ENCODE data around the gene SLC15A1. TPM values are rescaled to one million over a fixed set of nuclear protein-coding genes. Genes with fewer than 3 reads are reported as not detected.

SLC15A1 gene
- total RNA-seq, 1 experiment from 2014 or later = not detected

DNA sequence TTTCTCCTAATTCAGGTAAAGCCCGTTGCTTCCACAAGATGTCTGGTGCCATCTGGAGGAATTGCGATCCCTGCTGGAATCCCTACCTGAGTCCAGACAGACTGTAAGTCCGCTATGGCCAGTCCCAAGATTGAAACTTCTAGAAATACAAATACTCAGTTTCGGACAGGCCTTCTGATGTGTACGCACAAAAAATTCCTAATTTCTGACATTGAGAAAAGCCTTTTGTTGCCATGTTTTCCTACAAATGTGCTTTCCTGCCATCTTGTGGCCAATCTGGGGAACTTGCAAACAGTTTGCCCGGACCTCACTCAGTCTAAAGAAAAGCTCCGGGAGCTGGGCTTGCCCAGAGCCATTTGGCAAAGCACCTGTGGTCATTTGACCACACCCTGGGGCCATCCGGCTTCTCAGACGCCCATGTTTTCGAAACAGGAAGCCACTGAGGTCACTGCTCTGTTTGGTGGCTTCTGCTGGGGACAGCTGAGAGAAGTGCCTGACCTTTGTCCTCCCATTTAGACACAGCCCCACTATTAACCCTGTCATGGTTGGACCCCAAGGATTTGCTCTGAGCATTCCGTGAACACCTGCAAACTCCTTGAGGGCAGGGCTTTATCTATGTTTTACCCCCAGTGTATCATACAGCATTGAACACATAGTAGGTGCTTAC lies 79.4 kb downstream of the SLC15A1 start:
- Histone ChIP-seq H3K9me2 (replicated peaks; ENCODE audit: insufficient read depth, low read length) (no peaks in the 10 kb centered on the region), H3K4me2 (ENCODE audit: low read depth, low read length, poor library complexity, severe bottlenecking) (no peak overlapping the region), H3K4me1 (ENCODE audit: low read length) (no peaks in the 10 kb centered on the region), H3K36me3 (ENCODE audit: insufficient read depth, low read length) (no peaks in the 10 kb centered on the region), H3K79me2 (ENCODE audit: low read length) (no peaks in the 10 kb centered on the region), H2AFZ (ENCODE audit: low read length) (no peak overlapping the region), H3K9me3 (ENCODE audit: low read length) (no peaks in the 10 kb centered on the region), H3K27me3 (ENCODE audit: low read length) (no peaks in the 10 kb centered on the region), H3K27ac (ENCODE audit: low read length) (no peak overlapping the region), H4K20me1 (ENCODE audit: insufficient read depth, low read depth, low read length) (no peaks in the 10 kb centered on the region), H3K9ac (ENCODE audit: low read length) (no peak overlapping the region), H3K4me3 (ENCODE audit: low read length) (no peak overlapping the region)
- peak; percentile 81 for DNase-seq

DNA sequence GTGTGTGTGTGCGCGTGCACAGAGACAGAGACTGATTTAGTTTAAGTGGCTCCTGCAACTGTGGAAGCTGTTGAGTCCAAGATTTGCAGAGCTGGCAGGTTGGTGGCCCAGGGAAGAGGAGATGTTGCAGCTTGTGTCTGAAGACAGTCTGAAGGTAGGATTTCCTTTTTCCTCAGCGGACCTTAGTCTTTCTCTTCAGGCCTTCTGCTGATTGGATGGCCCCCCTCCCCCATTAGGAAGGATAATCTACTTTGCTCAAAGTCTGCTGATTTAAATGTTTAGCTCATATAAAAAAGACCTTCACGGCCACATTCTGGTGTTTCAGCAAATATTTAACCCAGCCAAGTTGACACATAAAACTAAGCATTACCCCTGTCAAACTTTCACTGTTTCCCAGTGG lies 84.3 kb downstream of the SLC15A1 start:
- Histone ChIP-seq H3K4me3 (ENCODE audit: low read length) (no peak overlapping the region), H2AFZ (ENCODE audit: low read length) (no peak overlapping the region), H3K27ac (ENCODE audit: low read length) (no peak overlapping the region), H4K20me1 (ENCODE audit: insufficient read depth, low read depth, low read length) (no peaks in the 10 kb centered on the region), H3K9ac (ENCODE audit: low read length) (no peak overlapping the region), H3K27me3 (ENCODE audit: low read length) (no peaks in the 10 kb centered on the region), H3K79me2 (ENCODE audit: low read length) (no peaks in the 10 kb centered on the region), H3K4me1 (ENCODE audit: low read length) (no peaks in the 10 kb centered on the region), H3K9me2 (replicated peaks; ENCODE audit: insufficient read depth, low read length) (no peaks in the 10 kb centered on the region), H3K36me3 (ENCODE audit: insufficient read depth, low read length) (no peaks in the 10 kb centered on the region), H3K4me2 (ENCODE audit: low read depth, low read length, poor library complexity, severe bottlenecking) (no peak overlapping the region), H3K9me3 (ENCODE audit: low read length) (no peaks in the 10 kb centered on the region)
- no peak for DNase-seq

DNA sequence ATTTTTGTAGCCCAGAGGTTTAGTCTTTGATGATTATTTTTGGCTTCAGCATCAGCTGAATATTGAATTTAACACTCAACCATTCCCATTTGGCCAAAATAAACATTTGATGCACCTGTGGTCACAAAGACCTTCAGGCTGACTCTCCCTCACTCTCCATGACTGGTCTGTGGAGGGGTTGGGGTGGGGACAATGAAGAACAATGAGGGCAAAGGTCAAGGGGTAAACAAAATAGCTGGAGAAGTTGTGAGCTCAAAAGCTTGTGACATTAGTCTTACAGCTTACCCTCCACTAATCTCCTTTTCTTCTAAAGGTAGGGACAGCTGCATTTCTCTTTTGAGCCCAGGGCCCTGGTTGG lies 86.9 kb downstream of the SLC15A1 start:
- Histone ChIP-seq H3K9ac (ENCODE audit: low read length) (no peak overlapping the region), H3K27me3 (ENCODE audit: low read length) (no peaks in the 10 kb centered on the region), H2AFZ (ENCODE audit: low read length) (no peak overlapping the region), H3K79me2 (ENCODE audit: low read length) (no peaks in the 10 kb centered on the region), H3K4me1 (ENCODE audit: low read length) (no peaks in the 10 kb centered on the region), H3K27ac (ENCODE audit: low read length) (no peak overlapping the region), H3K36me3 (ENCODE audit: insufficient read depth, low read length) (no peaks in the 10 kb centered on the region), H3K9me2 (replicated peaks; ENCODE audit: insufficient read depth, low read length) (no peaks in the 10 kb centered on the region), H3K4me2 (ENCODE audit: low read depth, low read length, poor library complexity, severe bottlenecking) (no peak overlapping the region), H3K9me3 (ENCODE audit: low read length) (no peaks in the 10 kb centered on the region), H4K20me1 (ENCODE audit: insufficient read depth, low read depth, low read length) (no peaks in the 10 kb centered on the region), H3K4me3 (ENCODE audit: low read length) (no peak overlapping the region)
- DNase-seq = no peak

DNA sequence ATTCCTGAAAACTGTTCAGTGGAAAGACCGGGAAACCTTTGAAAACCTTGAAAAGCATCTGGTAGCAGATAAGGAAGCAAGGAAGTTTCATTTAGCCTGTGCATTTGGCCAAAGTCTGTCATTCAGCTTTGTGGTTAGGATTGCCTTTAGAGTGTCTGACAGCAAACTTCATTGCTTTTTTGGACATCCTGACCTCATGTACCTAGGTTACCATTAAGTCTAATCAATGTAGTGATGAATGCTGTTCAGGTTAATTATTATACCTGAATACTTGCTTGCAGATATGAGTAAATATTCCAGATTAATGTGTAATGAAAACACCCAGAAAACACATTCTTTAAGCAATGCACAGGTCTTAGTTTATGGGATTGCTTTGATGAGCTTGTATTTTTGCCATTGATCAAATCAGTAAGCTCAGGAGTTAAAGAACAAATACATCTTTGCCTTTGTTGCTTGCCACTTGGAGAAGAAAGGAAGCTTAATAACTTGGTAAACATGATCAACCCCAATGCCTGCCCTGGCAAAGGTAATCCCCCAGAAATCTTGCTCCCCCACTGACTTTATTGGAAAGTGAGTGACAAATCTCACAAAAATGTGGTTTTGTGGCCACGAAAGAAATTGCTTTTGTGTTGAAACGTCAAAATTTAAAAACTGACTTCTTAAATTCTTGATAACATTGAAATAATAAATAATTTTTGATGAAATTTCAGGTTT lies 87.4 kb downstream of the SLC15A1 start:
- Histone ChIP-seq H2AFZ (ENCODE audit: low read length) (no peak overlapping the region), H3K9ac (ENCODE audit: low read length) (no peak overlapping the region)

DNA sequence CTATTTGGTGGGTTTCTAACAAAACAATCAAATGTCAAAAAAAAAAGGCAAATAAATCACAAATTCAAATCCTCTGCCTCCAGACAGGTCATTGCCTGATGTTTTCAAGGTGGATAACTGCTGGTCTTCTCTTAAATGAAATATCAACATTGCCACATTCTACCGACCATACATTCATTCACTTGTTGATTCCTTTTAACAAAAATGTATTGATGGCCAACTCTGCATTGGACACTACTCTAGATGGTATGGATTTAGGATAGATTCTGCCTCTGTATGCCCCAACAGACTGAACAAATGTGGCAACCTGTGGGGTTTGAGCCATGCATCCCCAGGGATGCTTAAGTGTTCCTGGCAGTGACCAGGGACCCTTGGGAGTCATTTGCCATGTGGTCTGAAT lies 88.0 kb downstream of the SLC15A1 start:
- no peak for DNase-seq
- H4K20me1 ChIP-seq (ENCODE audit: insufficient read depth, low read depth, low read length) = no peaks in the 10 kb centered on the region
- H3K4me1 ChIP-seq (ENCODE audit: low read length) = no peaks in the 10 kb centered on the region
- H3K27ac ChIP-seq (ENCODE audit: low read length) = no peak overlapping the region
- H2AFZ ChIP-seq (ENCODE audit: low read length) = no peak overlapping the region
- H3K4me2 ChIP-seq (ENCODE audit: low read depth, low read length, poor library complexity, severe bottlenecking) = no peak overlapping the region
- H3K9me2 ChIP-seq (replicated peaks; ENCODE audit: insufficient read depth, low read length) = no peaks in the 10 kb centered on the region
- no peak overlapping the region for H3K9ac ChIP-seq (ENCODE audit: low read length)
- no peaks in the 10 kb centered on the region for H3K36me3 ChIP-seq (ENCODE audit: insufficient read depth, low read length)
- H3K27me3 ChIP-seq (ENCODE audit: low read length) = no peaks in the 10 kb centered on the region
- no peaks in the 10 kb centered on the region for H3K79me2 ChIP-seq (ENCODE audit: low read length)
- H3K4me3 ChIP-seq (ENCODE audit: low read length) = no peak overlapping the region
- no peaks in the 10 kb centered on the region for H3K9me3 ChIP-seq (ENCODE audit: low read length)

More for the DNA sequence above, 87.4 kb downstream of the SLC15A1 start:
- no peaks in the 10 kb centered on the region for H3K4me1 ChIP-seq (ENCODE audit: low read length)
- no peaks in the 10 kb centered on the region for H4K20me1 ChIP-seq (ENCODE audit: insufficient read depth, low read depth, low read length)
- no peaks in the 10 kb centered on the region for H3K36me3 ChIP-seq (ENCODE audit: insufficient read depth, low read length)
- no peaks in the 10 kb centered on the region for H3K9me2 ChIP-seq (replicated peaks; ENCODE audit: insufficient read depth, low read length)
- H3K4me2 ChIP-seq (ENCODE audit: low read depth, low read length, poor library complexity, severe bottlenecking) = no peak overlapping the region
- no peaks in the 10 kb centered on the region for H3K27me3 ChIP-seq (ENCODE audit: low read length)
- no peaks in the 10 kb centered on the region for H3K79me2 ChIP-seq (ENCODE audit: low read length)
- DNase-seq = no peak
- no peak overlapping the region for H3K4me3 ChIP-seq (ENCODE audit: low read length)
- H3K27ac ChIP-seq (ENCODE audit: low read length) = no peak overlapping the region
- no peaks in the 10 kb centered on the region for H3K9me3 ChIP-seq (ENCODE audit: low read length)

DNA sequence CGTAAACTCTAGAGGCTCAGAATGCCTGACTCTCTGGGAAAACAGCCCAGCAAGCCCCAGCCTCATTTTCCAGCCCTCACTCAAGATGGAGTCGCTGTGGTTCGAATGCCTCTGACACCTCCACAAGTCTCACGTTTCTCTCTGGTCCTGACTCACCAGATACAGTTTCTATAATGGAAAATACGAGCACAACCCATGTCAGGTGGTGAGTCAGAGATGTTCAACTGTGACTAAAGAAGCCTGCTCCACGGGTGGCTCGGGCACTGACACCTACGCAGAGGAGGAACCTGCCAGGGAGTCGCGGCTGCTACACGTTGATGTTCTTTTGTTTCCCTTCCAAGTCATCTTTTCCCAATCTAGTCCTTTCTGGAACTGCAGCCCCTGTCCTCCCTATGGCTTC lies 88.4 kb downstream of the SLC15A1 start:
- H4K20me1 ChIP-seq (ENCODE audit: insufficient read depth, low read depth, low read length) = no peaks in the 10 kb centered on the region
- H3K27me3 ChIP-seq (ENCODE audit: low read length) = no peaks in the 10 kb centered on the region
- H3K9me2 ChIP-seq (replicated peaks; ENCODE audit: insufficient read depth, low read length) = no peaks in the 10 kb centered on the region
- H3K4me1 ChIP-seq (ENCODE audit: low read length) = no peaks in the 10 kb centered on the region
- no peak overlapping the region for H3K9ac ChIP-seq (ENCODE audit: low read length)
- H3K9me3 ChIP-seq (ENCODE audit: low read length) = no peaks in the 10 kb centered on the region
- no peaks in the 10 kb centered on the region for H3K79me2 ChIP-seq (ENCODE audit: low read length)
- H2AFZ ChIP-seq (ENCODE audit: low read length) = no peak overlapping the region
- no peaks in the 10 kb centered on the region for H3K36me3 ChIP-seq (ENCODE audit: insufficient read depth, low read length)
- H3K4me3 ChIP-seq (ENCODE audit: low read length) = no peak overlapping the region
- no peak overlapping the region for H3K4me2 ChIP-seq (ENCODE audit: low read depth, low read length, poor library complexity, severe bottlenecking)
- no peak for DNase-seq
- no peak overlapping the region for H3K27ac ChIP-seq (ENCODE audit: low read length)

DNA sequence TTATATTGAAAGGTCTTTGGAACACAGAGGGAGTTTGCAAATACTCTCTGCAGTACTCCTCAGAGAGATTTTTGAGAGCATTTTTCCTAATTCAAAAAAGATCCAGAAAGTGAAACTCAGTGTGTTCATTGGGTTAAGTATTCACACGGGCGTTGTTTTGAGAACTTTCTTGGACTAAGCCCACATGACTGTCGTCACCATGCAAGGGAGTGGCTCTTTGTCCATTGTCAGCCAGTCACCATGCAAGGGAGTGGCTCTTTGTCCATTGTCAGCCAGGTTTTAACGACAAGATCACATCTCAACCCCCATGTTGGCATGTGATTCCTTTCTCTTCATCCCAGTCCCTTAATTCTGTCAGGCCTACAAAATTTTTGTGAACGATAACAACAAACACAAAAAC lies 94.3 kb downstream of the SLC15A1 start:
- H3K9me3 ChIP-seq (ENCODE audit: low read length) = no peaks in the 10 kb centered on the region
- no peak overlapping the region for H3K27ac ChIP-seq (ENCODE audit: low read length)
- H2AFZ ChIP-seq (ENCODE audit: low read length) = no peak overlapping the region
- DNase-seq = no peak
- H3K4me1 ChIP-seq (ENCODE audit: low read length) = no peaks in the 10 kb centered on the region
- no peak overlapping the region for H3K4me3 ChIP-seq (ENCODE audit: low read length)
- no peak overlapping the region for H3K9ac ChIP-seq (ENCODE audit: low read length)
- H3K9me2 ChIP-seq (replicated peaks; ENCODE audit: insufficient read depth, low read length) = no peaks in the 10 kb centered on the region
- no peaks in the 10 kb centered on the region for H3K36me3 ChIP-seq (ENCODE audit: insufficient read depth, low read length)
- no peaks in the 10 kb centered on the region for H4K20me1 ChIP-seq (ENCODE audit: insufficient read depth, low read depth, low read length)
- no peaks in the 10 kb centered on the region for H3K79me2 ChIP-seq (ENCODE audit: low read length)
- H3K4me2 ChIP-seq (ENCODE audit: low read depth, low read length, poor library complexity, severe bottlenecking) = no peak overlapping the region
- H3K27me3 ChIP-seq (ENCODE audit: low read length) = no peaks in the 10 kb centered on the region

DNA sequence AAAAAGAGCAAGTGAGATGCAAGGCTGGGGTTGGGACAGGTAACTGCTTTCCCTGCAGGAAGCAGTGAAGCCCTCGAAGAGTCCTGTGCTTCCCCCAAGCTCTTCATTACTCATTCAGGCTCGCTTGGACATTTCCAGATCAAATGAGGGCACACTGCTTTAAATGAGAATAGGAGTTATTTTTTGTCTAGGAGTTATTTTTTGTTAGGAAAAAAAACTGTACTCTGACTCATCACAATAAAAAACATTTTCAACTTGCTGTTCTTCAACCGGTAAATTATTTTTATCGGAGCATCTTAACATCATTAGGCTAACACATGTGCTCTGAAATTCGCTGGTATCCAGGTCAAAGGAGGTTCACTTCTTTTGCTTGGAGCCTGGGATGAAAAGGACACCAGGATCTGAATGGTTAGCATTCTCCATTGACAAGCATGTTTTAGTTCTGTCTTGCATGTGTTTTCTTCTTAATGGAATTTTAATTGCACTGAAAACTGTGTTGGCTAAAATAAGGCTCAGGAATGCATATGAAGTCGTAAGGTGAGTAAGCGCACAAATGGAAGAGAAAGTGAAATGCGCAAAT lies 94.9 kb downstream of the SLC15A1 start:
- Histone ChIP-seq H3K9ac (ENCODE audit: low read length) (no peak overlapping the region), H4K20me1 (ENCODE audit: insufficient read depth, low read depth, low read length) (no peaks in the 10 kb centered on the region), H3K4me1 (ENCODE audit: low read length) (no peaks in the 10 kb centered on the region), H3K79me2 (ENCODE audit: low read length) (no peaks in the 10 kb centered on the region), H3K36me3 (ENCODE audit: insufficient read depth, low read length) (no peaks in the 10 kb centered on the region), H3K27ac (ENCODE audit: low read length) (no peak overlapping the region), H3K27me3 (ENCODE audit: low read length) (no peaks in the 10 kb centered on the region), H3K4me2 (ENCODE audit: low read depth, low read length, poor library complexity, severe bottlenecking) (no peak overlapping the region), H3K4me3 (ENCODE audit: low read length) (no peak overlapping the region), H3K9me2 (replicated peaks; ENCODE audit: insufficient read depth, low read length) (no peaks in the 10 kb centered on the region), H3K9me3 (ENCODE audit: low read length) (no peaks in the 10 kb centered on the region), H2AFZ (ENCODE audit: low read length) (no peak overlapping the region)
- DNase-seq = no peak

Measured in Karpas-422 (cell line).